ENCODE data around the gene TFEC. TPM values are rescaled to one million over a fixed set of nuclear protein-coding genes. Genes with fewer than 3 reads are reported as not detected.
"Not testable (repeated sequence)": the region's sequence is repeated elsewhere in the genome, so short reads cannot be mapped to it uniquely, and the experiment has no call there.

The TFEC gene, protein sequence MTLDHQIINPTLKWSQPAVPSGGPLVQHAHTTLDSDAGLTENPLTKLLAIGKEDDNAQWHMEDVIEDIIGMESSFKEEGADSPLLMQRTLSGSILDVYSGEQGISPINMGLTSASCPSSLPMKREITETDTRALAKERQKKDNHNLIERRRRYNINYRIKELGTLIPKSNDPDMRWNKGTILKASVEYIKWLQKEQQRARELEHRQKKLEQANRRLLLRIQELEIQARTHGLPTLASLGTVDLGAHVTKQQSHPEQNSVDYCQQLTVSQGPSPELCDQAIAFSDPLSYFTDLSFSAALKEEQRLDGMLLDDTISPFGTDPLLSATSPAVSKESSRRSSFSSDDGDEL
- 1.9 TPM for polyA plus RNA-seq (2012; ENCODE audit: missing spikeins)

- FAIRE-seq: no peak
- no peak for TF ChIP-seq POLR2AphosphoS5 (IDR thresholded peaks at IDR 0.05; ENCODE audit: low read depth, low read length)
- no peak for TF ChIP-seq POLR2A (IDR thresholded peaks at IDR 0.05; ENCODE audit: low read depth, low read length)
- no peak for TF ChIP-seq TAF1 (IDR thresholded peaks at IDR 0.05; ENCODE audit: borderline replicate concordance, low read depth, low read length)
- DNase-seq (ENCODE audit: insufficient read length): no peak
These were observed at the start of gene TFEC for GRCh38 chr7:116030651-116031276. TSS of gene TFEC (minus strand) at chr7:116030763. CDS start at chr7:115984441, 46,322 bp downstream.

- peak; percentile 21 for FAIRE-seq
- no peak for DNase-seq (ENCODE audit: insufficient read length)
- TF ChIP-seq POLR2AphosphoS5 (IDR thresholded peaks at IDR 0.05; ENCODE audit: low read depth, low read length) (no peak), TAF1 (IDR thresholded peaks at IDR 0.05; ENCODE audit: borderline replicate concordance, low read depth, low read length) (no peak), POLR2A (IDR thresholded peaks at IDR 0.05; ENCODE audit: low read depth, low read length) (no peak)
These were observed 45.0 kb upstream of the TFEC start for GRCh38 chr7:116075351-116076145.

GRCh38 chr7:116071629-116072028 is 41.1 kb upstream of the TFEC start:
- TF ChIP-seq POLR2AphosphoS5 (IDR thresholded peaks at IDR 0.05; ENCODE audit: low read depth, low read length) (no peak), POLR2A (IDR thresholded peaks at IDR 0.05; ENCODE audit: low read depth, low read length) (no peak), TAF1 (IDR thresholded peaks at IDR 0.05; ENCODE audit: borderline replicate concordance, low read depth, low read length) (no peak)
- FAIRE-seq (no peak), DNase-seq (ENCODE audit: insufficient read length) (no peak)

DNA sequence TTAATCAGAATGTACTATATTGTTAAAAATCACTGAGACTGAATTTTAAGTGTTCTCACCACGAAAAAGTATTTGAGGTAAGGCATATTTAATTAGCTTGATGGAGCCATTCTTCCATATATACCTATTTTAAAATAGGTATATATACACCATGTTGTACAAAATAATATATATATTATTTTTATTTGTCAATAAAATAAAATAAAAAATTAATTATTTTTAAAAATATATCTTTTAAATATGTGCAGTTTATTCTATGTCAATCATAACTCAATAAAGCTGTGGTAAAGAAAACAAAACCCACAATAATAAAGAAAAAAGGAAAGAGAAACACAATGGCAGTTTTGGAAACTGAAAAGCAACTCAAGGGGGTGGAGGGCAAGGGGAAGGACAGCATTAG is 33.6 kb upstream of the TFEC start:
- no peak for FAIRE-seq
- TF ChIP-seq TAF1 (IDR thresholded peaks at IDR 0.05; ENCODE audit: borderline replicate concordance, low read depth, low read length) (no peak), POLR2AphosphoS5 (IDR thresholded peaks at IDR 0.05; ENCODE audit: low read depth, low read length) (no peak), POLR2A (IDR thresholded peaks at IDR 0.05; ENCODE audit: low read depth, low read length) (no peak)
- DNase-seq (ENCODE audit: insufficient read length): no peak

GRCh38 chr7:116062666-116063065 is 32.1 kb upstream of the TFEC start:
- DNase-seq (ENCODE audit: insufficient read length) (no peak), FAIRE-seq (no peak)
- TF ChIP-seq TAF1 (IDR thresholded peaks at IDR 0.05; ENCODE audit: borderline replicate concordance, low read depth, low read length) (no peak), POLR2AphosphoS5 (IDR thresholded peaks at IDR 0.05; ENCODE audit: low read depth, low read length) (no peak), POLR2A (IDR thresholded peaks at IDR 0.05; ENCODE audit: low read depth, low read length) (no peak)

DNA sequence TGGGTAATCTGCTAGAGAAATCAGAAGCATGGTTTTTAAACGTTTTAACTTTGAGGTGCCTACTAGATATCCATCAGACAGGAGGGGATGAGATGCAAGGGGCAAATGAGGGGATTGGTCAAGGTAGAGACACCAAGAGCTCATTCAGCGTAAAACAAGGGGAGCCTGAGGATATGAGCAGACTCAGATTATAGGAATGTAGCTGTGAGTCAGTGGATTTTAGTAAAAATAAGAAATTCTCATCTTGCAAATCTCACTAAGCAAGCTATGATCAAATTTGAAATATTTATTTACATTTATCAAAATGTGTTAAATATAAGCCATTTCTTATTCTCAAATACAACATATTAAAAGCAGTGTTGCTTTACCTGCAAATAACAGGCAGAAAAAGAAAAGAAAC is 21.4 kb upstream of the TFEC start:
- TF ChIP-seq POLR2A (IDR thresholded peaks at IDR 0.05; ENCODE audit: low read depth, low read length) (no peak), TAF1 (IDR thresholded peaks at IDR 0.05; ENCODE audit: borderline replicate concordance, low read depth, low read length) (no peak), POLR2AphosphoS5 (IDR thresholded peaks at IDR 0.05; ENCODE audit: low read depth, low read length) (no peak)
- DNase-seq (ENCODE audit: insufficient read length) (no peak), FAIRE-seq (no peak)

- FAIRE-seq; DNase-seq (ENCODE audit: insufficient read length): not testable (repeated sequence)
These were observed 16.7 kb upstream of the TFEC start for GRCh38 chr7:116047261-116047660.

GRCh38 chr7:116045532-116045931 is 15.0 kb upstream of the TFEC start:
- TF ChIP-seq POLR2AphosphoS5 (IDR thresholded peaks at IDR 0.05; ENCODE audit: low read depth, low read length): no peak
- DNase-seq (ENCODE audit: insufficient read length) (no peak), FAIRE-seq (no peak)

GRCh38 chr7:116041615-116042014 is 11.1 kb upstream of the TFEC start:
- TF ChIP-seq TAF1 (IDR thresholded peaks at IDR 0.05; ENCODE audit: borderline replicate concordance, low read depth, low read length) (no peak), POLR2AphosphoS5 (IDR thresholded peaks at IDR 0.05; ENCODE audit: low read depth, low read length) (no peak), POLR2A (IDR thresholded peaks at IDR 0.05; ENCODE audit: low read depth, low read length) (no peak)
- no peak for DNase-seq (ENCODE audit: insufficient read length)
- peak; percentile 74 for FAIRE-seq

- FAIRE-seq (no peak), DNase-seq (ENCODE audit: insufficient read length) (no peak)
- TF ChIP-seq TAF1 (IDR thresholded peaks at IDR 0.05; ENCODE audit: borderline replicate concordance, low read depth, low read length): no peak
- no peak for TF ChIP-seq POLR2A (IDR thresholded peaks at IDR 0.05; ENCODE audit: low read depth, low read length)
- TF ChIP-seq POLR2AphosphoS5 (IDR thresholded peaks at IDR 0.05; ENCODE audit: low read depth, low read length): no peak
These were observed 6.8 kb upstream of the TFEC start for GRCh38 chr7:116037401-116037800.

- DNase-seq (ENCODE audit: insufficient read length): no peak
- FAIRE-seq: no peak
- no peak for TF ChIP-seq POLR2AphosphoS5 (IDR thresholded peaks at IDR 0.05; ENCODE audit: low read depth, low read length)
- no peak for TF ChIP-seq TAF1 (IDR thresholded peaks at IDR 0.05; ENCODE audit: borderline replicate concordance, low read depth, low read length)
- TF ChIP-seq POLR2A (IDR thresholded peaks at IDR 0.05; ENCODE audit: low read depth, low read length): no peak
These were observed 3.8 kb upstream of the TFEC start for GRCh38 chr7:116034411-116034810.

DNA sequence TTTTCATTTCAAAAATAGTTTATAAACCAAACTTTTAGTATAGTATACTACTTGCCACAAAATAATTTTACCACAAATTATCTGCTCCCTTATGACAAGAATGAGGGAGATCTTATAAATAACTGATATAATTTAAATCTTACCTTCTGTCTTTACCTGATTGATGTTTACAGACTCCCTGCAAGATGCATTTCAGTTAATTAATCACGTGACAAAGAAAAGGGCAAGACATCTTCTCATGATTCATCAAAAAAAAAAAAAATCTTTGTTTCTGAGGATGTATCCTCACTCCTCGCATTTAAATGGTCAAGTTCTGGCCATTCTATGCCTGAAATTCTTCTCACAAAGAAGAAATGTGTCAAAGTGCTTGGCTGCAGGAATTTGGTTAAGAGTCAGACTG is 2.3 kb upstream of the TFEC start:
- no peak for TF ChIP-seq POLR2AphosphoS5 (IDR thresholded peaks at IDR 0.05; ENCODE audit: low read depth, low read length)
- TF ChIP-seq TAF1 (IDR thresholded peaks at IDR 0.05; ENCODE audit: borderline replicate concordance, low read depth, low read length): no peak
- TF ChIP-seq POLR2A (IDR thresholded peaks at IDR 0.05; ENCODE audit: low read depth, low read length): no peak
- DNase-seq (ENCODE audit: insufficient read length) (no peak), FAIRE-seq (no peak)

Data from GM12892 (cell line).